Fibroblast of the aortic adventitia (primary cell): ENCODE measurements around the gene CPOX. TPM values are rescaled to one million over a fixed set of nuclear protein-coding genes. Genes with fewer than 3 reads are reported as not detected.
A peak's percentile ranks its signal among the peaks of the same experiment; 100 is the strongest.

Experiments used
- DNase-seq: peaks from one replicate; pipeline ENCODE4 v3.0.0-alpha.2; 2010; ENCODE audit warnings: low read depth
- H3K4me3 ChIP-seq: 2 replicates; pipeline ENCODE4 v1.5.1; 2011; ENCODE audit warnings: low read depth, mild to moderate bottlenecking, control low read depth, low read length, moderate library complexity
- total RNA-seq: library from RNA; depleted of rRNA; stranded (reverse); fragments of >200 nt; gene quantifications from 2 replicates; pipeline ENCODE4 v1.2.3, GENCODE V29; 2012; ENCODE audit warnings: low replicate concordance
- TF ChIP-seq, protein P1 (sequence below): IDR thresholded peaks from 2 replicates; pipeline ENCODE4 v1.5.1; 2011; ENCODE audit warnings: mild to moderate bottlenecking, low read length, control low read depth, inconsistent platforms; ENCODE audit not compliant: insufficient read depth

CPOX gene
- total RNA-seq, 1 donor, result 22.6 TPM

DNA sequence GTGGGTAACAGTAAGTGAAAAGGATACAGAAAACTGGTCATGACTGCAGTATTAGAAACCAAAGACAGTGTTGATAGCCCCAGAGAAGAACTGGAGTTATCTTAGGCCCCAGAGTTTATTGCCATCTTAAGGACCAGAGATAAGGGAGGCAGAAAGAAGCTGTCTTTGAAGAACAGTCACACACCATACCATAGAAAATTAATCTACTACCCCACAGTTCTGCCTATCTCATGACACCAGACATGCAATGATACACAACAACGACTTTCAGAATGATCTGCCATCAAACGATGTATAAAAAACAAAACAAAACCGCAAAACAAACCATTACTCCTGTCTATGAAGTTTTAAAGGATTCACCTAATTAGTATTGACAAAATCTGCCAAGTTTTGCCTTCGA, 9.6 kb downstream of the CPOX start:
- no peak overlapping the region for H3K4me3 ChIP-seq
- TF ChIP-seq, protein P1, sequence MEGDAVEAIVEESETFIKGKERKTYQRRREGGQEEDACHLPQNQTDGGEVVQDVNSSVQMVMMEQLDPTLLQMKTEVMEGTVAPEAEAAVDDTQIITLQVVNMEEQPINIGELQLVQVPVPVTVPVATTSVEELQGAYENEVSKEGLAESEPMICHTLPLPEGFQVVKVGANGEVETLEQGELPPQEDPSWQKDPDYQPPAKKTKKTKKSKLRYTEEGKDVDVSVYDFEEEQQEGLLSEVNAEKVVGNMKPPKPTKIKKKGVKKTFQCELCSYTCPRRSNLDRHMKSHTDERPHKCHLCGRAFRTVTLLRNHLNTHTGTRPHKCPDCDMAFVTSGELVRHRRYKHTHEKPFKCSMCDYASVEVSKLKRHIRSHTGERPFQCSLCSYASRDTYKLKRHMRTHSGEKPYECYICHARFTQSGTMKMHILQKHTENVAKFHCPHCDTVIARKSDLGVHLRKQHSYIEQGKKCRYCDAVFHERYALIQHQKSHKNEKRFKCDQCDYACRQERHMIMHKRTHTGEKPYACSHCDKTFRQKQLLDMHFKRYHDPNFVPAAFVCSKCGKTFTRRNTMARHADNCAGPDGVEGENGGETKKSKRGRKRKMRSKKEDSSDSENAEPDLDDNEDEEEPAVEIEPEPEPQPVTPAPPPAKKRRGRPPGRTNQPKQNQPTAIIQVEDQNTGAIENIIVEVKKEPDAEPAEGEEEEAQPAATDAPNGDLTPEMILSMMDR, result no peak
- DNase-seq, result no peak

DNA sequence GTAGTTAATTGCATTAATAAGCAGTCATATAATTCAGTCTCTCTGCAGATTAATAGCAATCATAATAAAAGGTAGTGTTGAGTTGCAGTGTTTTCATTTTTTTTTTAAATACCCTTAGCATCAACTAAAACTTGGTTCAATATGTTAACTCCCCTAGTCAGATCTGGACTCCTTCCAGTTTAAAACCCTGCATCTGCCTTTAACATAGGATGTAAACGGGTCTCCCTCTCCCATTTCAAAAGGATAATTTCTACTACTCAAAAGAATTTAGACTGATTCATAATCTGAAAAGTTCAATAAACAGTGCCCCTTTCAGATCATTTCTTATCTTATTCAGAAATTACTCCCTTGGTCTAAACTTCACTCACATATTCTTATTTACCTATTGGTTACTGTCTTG, 11.4 kb downstream of the CPOX start:
- H3K4me3 ChIP-seq, result no peak overlapping the region
- no peak for DNase-seq
- TF ChIP-seq, protein P1, result no peak

DNA sequence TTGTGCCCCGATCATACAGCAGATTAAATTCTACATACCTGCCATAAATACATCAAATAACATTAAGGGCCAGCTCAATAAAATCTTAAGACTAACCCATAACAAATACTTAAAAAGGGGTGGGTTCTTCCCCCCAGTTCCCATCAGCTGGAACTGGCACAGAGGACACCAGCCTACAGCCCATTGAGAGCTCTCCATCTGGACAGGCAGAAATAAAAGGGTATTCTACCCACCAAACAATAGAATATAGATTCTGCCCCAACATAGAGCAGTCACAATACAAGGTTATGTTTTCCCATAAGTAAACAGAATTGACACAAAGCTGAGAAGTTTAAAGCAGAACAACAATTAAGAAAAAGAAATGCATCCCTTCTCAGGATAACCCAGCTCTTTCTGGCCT, 11.9 kb downstream of the CPOX start:
- TF ChIP-seq, protein P1, result no peak
- DNase-seq, result no peak
- H3K4me3 ChIP-seq, result no peak overlapping the region

DNA sequence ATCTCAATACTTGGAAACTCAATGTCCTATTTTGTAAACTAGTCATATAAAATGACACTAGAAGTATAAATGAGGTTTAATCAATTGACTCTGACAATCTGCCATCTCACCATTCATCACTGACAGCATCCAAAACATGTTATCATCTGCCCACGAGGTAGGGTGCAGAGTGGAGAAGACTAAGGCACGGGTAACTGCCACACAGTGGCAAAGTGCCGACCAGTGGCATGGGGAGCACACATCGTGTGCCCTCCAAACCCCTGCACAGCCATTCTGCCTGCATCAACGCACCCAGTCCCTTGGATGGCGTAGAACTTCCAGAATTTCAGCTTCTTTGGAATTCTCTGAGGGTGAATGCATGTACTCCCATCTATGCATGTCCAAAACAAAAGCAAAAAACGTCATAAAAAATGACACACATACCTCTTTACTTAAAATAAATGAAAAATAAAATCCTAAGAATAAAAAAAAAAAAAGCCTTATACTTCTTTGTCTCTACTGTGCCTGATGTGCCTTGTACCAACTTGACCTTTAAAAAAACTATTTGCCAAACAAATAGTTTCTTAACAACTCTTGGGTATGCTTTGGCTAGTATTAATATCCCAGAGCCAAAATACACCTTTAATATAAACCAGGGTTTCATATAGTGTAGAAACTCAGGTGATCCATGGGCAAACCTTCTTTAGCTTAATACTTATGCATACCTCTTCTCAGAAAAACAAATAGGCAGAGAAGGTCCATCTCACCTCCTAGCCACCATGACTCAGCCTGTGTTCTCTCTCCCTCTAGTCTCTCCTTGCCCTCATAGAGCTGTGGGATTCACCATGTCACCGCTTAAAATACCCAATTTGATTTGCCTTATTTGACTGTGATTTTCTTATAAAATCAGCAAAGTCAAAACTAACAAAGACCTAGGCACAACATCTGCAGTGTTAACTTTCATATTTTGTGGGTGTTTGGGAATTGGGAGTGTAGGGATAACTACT, 12.7 kb downstream of the CPOX start:
- no peak for DNase-seq
- TF ChIP-seq, protein P1, result no peak
- H3K4me3 ChIP-seq, result no peak overlapping the region

DNA sequence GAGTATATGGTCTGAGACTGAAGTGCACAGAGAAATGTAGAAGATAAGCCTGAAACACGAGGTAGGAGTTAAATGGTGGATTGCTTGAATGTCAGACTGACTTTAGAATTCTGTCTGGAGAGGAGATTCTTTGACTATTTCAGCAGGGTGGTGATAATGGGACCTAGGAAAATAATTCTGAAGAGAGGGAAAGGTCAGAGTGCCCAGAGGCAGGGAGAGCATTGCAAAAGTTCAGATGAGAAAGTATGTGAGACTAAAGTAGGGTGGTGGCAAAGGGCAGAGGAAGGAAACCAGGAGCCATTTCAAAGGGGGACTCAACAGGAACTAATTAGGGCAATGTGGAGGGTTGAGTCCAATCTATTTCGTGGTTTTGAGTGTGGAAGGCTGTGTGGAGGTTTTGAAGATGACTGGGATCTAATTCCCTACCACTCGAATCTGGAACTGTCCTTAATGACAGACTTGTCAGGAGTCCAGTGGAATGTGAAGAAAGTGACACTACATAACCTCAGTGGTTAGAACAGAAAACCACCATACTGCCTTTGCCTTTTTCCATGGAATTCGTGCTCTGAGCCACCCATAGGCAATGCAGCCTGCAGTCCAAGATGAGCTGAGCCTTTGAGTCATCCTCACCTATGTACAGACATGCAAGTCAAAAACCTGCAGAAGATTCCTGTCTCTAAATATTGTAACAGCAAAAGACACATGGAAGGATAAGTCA, 16.1 kb downstream of the CPOX start:
- H3K4me3 ChIP-seq, result no peak overlapping the region
- DNase-seq, result peak; percentile 15
- TF ChIP-seq, protein P1, result no peak

DNA sequence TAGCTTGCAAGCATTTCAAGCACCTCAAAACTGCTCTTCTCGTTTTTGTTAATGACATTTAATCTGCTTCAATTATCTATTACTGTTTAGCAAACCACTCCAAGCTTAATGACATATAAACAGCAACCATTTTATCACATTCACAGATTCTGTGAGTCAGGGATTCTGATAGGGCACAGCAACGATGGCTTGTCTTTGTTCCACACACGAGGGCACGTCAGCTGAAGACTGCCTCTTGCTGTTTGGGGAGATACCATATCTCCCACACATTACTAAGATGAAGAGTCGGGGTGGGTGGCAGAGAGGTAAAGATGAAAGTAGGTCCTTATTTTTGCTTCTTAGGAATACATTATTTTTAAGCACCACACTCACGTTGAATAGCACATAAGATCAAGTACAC, 19.3 kb downstream of the CPOX start:
- no peak overlapping the region for H3K4me3 ChIP-seq
- no peak for DNase-seq
- TF ChIP-seq, protein P1, result no peak
